K562 (cell line): ENCODE measurements around the gene PPP2R1B. TPM values are rescaled to one million over a fixed set of nuclear protein-coding genes. Genes with fewer than 3 reads are reported as not detected.

ENCODE experiments used
- ATAC-seq: fragments of 200-7000 bp; cut with Tn5 transposase; 3 replicates; pipeline ENCODE4 v1.9.1; 2020; ENCODE audit warnings: moderate library complexity
- BruUV-seq: library from RNA; stranded (reverse); fragments of 400-500 nt; replicated peaks from 2 replicates; lab custom pipeline; 2021; lab: Mats Ljungman, UMichigan
- CTCF ChIA-PET: fragments of 300-600 bp; formaldehyde crosslinking; extraction: SDS; loops from one replicate; lab custom pipeline; 2021; ENCODE audit warnings: low intra/inter-chr PET ratio; lab: Yijun Ruan, JAX
- POLR2A ChIA-PET: fragments of 300-600, 350-650 bp; sonication (Branson Sonifier 250); formaldehyde crosslinking; extraction: SDS; loops from one replicate; lab custom pipeline; 2021; ENCODE audit warnings: antibody characterized with exemption, inconsistent platforms; lab: Yijun Ruan, JAX
- DNase-seq, 4 experiments: peaks; one replicate each; pipeline versions ENCODE4 v3.0.0 to v3.0.0-alpha.2; 2011 to 2018; ENCODE audit warnings: low spot score in 3 of 4, mixed read lengths in 3 of 4; ENCODE audit errors: extremely low read depth in 1 of 4
- FAIRE-seq: peaks from 2 replicates; lab custom pipeline; 2011; peaks lifted over from hg19 to GRCh38; lab: Jason Lieb, UNC
- H2AFZ ChIP-seq: 2 replicates; pipeline ENCODE4 v1.6.0; 2011; ENCODE audit warnings: low read depth, low read length, control low read depth, inconsistent platforms
- H3K27ac ChIP-seq: fragments of 200-600 bp; 3 replicates; pipeline ENCODE4 v1.8.0; 2011; ENCODE audit warnings: low read depth, mild to moderate bottlenecking, control low read depth, inconsistent platforms, low read length, moderate library complexity, mixed read lengths; ENCODE audit errors: extremely low read depth
- H3K27me3 ChIP-seq, 2 experiments: fragments of 300-600 bp in 1 of 2; 2 replicates in 1 of 2; 3 replicates in 1 of 2; pipeline versions ENCODE4 v1.6.0 to v1.8.0; 2011; ENCODE audit warnings: inconsistent platforms in 2 of 2, low read length in 2 of 2, mild to moderate bottlenecking in 1 of 2, mixed read lengths in 1 of 2, moderate library complexity in 1 of 2; ENCODE audit not compliant: control insufficient read depth in 2 of 2, insufficient read depth in 2 of 2
- H3K36me3 ChIP-seq: fragments of 300-600 bp; 3 replicates; pipeline ENCODE4 v1.8.0; 2011; ENCODE audit warnings: mild to moderate bottlenecking, low read length, inconsistent platforms; ENCODE audit not compliant: control insufficient read depth, insufficient read depth
- H3K4me1 ChIP-seq, 2 experiments: fragments of 200-600 bp in 1 of 2; replicated peaks in 1 of 2; 2 replicates in 1 of 2; 3 replicates in 1 of 2; pipeline versions ENCODE4 v1.5.1 to v1.8.0; 2011; ENCODE audit warnings: inconsistent platforms in 2 of 2, low read length in 2 of 2, mild to moderate bottlenecking in 1 of 2, mixed read lengths in 1 of 2, moderate library complexity in 1 of 2; ENCODE audit not compliant: control insufficient read depth in 2 of 2, insufficient read depth in 2 of 2
- H3K4me2 ChIP-seq: 2 replicates; pipeline ENCODE4 v1.6.1; 2011; ENCODE audit warnings: low read length, control low read depth, inconsistent platforms, mixed read lengths; ENCODE audit not compliant: insufficient read depth
- H3K4me3 ChIP-seq: fragments of 200-600 bp; sonication (generic), shearing (Covaris generic); 2 replicates; pipeline ENCODE4 v1.5.1; 2016; ENCODE audit warnings: control low read depth, inconsistent platforms
- H3K79me2 ChIP-seq: fragments of 200-600 bp; 3 replicates; pipeline ENCODE4 v1.8.0; 2011; ENCODE audit warnings: low read length, inconsistent platforms; ENCODE audit not compliant: control insufficient read depth, insufficient read depth
- H3K9ac ChIP-seq, 2 experiments: 2 replicates each; pipeline versions ENCODE4 v1.6.0 to v1.6.1; 2011; ENCODE audit warnings: low read depth in 2 of 2, low read length in 2 of 2, control low read depth in 1 of 2, inconsistent platforms in 1 of 2, mild to moderate bottlenecking in 1 of 2, mixed read lengths in 1 of 2; ENCODE audit not compliant: insufficient read depth in 1 of 2
- H3K9me1 ChIP-seq: one replicate; pipeline ENCODE4 v1.6.0; 2011; ENCODE audit warnings: inconsistent platforms, mild to moderate bottlenecking, low read length, moderate library complexity; ENCODE audit not compliant: control insufficient read depth, insufficient read depth
- H3K9me3 ChIP-seq: replicated peaks from 2 replicates; pipeline ENCODE4 v1.5.1; 2011; ENCODE audit warnings: low read depth, low read length, inconsistent platforms; ENCODE audit not compliant: control insufficient read depth, insufficient read depth
- H4K20me1 ChIP-seq: replicated peaks from 2 replicates; pipeline ENCODE4 v1.6.1; 2011; ENCODE audit warnings: low read length, inconsistent platforms, mixed read lengths; ENCODE audit not compliant: control insufficient read depth, insufficient read depth
- CBFA2T3 ChIP-seq: fragments of 450-650 bp; IDR thresholded peaks from 2 replicates; pipeline ENCODE4 v1.6.1; 2017
- CREB5 ChIP-seq: fragments of 250-450 bp; sonication (Bioruptor Pico); IDR thresholded peaks from 2 replicates; pipeline ENCODE4 v1.5.0; 2020; ENCODE audit warnings: mild to moderate bottlenecking
- HMGXB4 ChIP-seq: sonication (generic); formaldehyde crosslinking; IDR thresholded peaks from 2 replicates; pipeline ENCODE4 v1.8.1; 2023; ENCODE audit warnings: mild to moderate bottlenecking, missing genetic modification reagents
- KDM2B ChIP-seq: fragments of 250-450 bp; sonication (Bioruptor Pico); IDR thresholded peaks from 2 replicates; pipeline ENCODE4 v1.8.0; 2021; ENCODE audit warnings: mild to moderate bottlenecking, moderate library complexity
- MAFG ChIP-seq: fragments of 450-650 bp; conservative IDR thresholded peaks from 2 replicates; pipeline ENCODE4 v1.6.1; 2016; ENCODE audit warnings: missing genetic modification characterization, missing compliant biosample characterization
- NFE2 ChIP-seq: IDR thresholded peaks from 2 replicates; pipeline ENCODE4 v1.6.1; 2014; ENCODE audit warnings: antibody characterized with exemption, low read depth
- NFIC ChIP-seq: fragments of 450-650 bp; IDR thresholded peaks from 2 replicates; pipeline ENCODE4 v1.6.1; 2017; ENCODE audit warnings: mild to moderate bottlenecking, inconsistent platforms
- RNF2 ChIP-seq: sonication (generic); IDR thresholded peaks from 2 replicates; pipeline ENCODE4 v1.6.1; 2016
- ZC3H8 ChIP-seq: fragments of 450-650 bp; IDR thresholded peaks from 2 replicates; pipeline ENCODE4 v1.6.1; 2017
- ZFPM2 ChIP-seq: fragments of 250-450 bp; sonication (Bioruptor Pico); IDR thresholded peaks from 2 replicates; pipeline ENCODE4 v1.5.1; 2022; ENCODE audit warnings: mild to moderate bottlenecking
- ZNF175 ChIP-seq: fragments of 200-800 bp; sonication (Bioruptor generic); IDR thresholded peaks from 2 replicates; pipeline ENCODE4 v1.6.1; 2016; ENCODE audit warnings: low read depth, mild to moderate bottlenecking, missing genetic modification characterization, missing compliant biosample characterization
- ZNF316 ChIP-seq: fragments of 450-650 bp; IDR thresholded peaks from 2 replicates; pipeline ENCODE4 v1.6.1; 2016
- ZNF592 ChIP-seq: fragments of 450-650 bp; IDR thresholded peaks from 2 replicates; pipeline ENCODE4 v1.6.1; 2017; ENCODE audit warnings: antibody characterized with exemption, mild to moderate bottlenecking
- ZNF766 ChIP-seq: fragments of 200-800 bp; sonication (Bioruptor generic); conservative IDR thresholded peaks from 2 replicates; pipeline ENCODE4 v1.6.1; 2016; ENCODE audit warnings: missing genetic modification characterization, missing compliant biosample characterization
- ZNF79 ChIP-seq: fragments of 250-450 bp; sonication (Bioruptor Pico); IDR thresholded peaks from 2 replicates; pipeline ENCODE4 v1.4.0; 2020; ENCODE audit warnings: low read depth, mild to moderate bottlenecking, moderate library complexity
- WGBS: fragments of 100-300 bp; shearing (Covaris generic); methylation state at CpG from one replicate; pipeline ENCODE4 v1.1.6; 2016; ENCODE audit warnings: low coverage, mixed read lengths; ENCODE audit not compliant: insufficient coverage; ENCODE audit errors: missing lambda C conversion rate; 5-methylcytosine and 5-hydroxymethylcytosine counted together
- in situ Hi-C: fragments of 300-500 bp; cut with MboI; formaldehyde crosslinking; loops from 4 replicates; pipeline ENCODE4 v1.15.0; 2018; ENCODE audit warnings: inconsistent platforms, mixed read lengths
- intact Hi-C: fragments of 100-400 bp; cut with micrococcal nuclease; formaldehyde crosslinking; loops from 2 replicates; pipeline ENCODE4 v1.14.2; 2022
- polyA plus RNA-seq, 8 experiments: library from polyadenylated mRNA; depleted of rRNA in 4 of 8; stranded (reverse) in 5 of 8; unstranded in 3 of 8; fragments of >200 nt; fragmentation: Nextera tagmentation in 2 of 8; fragmentation: Illumina TruSeq in 1 of 8; extraction: Ambion mirVana in 2 of 8; extraction: Trizol in 1 of 8; gene quantifications; 2 replicates each; pipeline versions ENCODE4 v1.2.1 to v1.2.3, GENCODE V29; 2011 to 2014; ENCODE audit warnings: inconsistent platforms in 1 of 8, missing spikeins in 1 of 8
- total RNA-seq, 7 experiments: library from RNA; depleted of rRNA in 6 of 7; stranded (reverse); fragments of >200 nt in 6 of 7; fragmentation: Illumina TruSeq in 2 of 7; extraction: Trizol in 2 of 7; gene quantifications; 2 replicates each; pipeline versions ENCODE4 v1.2.1 to v1.2.3, GENCODE V29; 2011 to 2021; ENCODE audit warnings: low replicate concordance in 1 of 7

The PPP2R1B gene
- total and polyA plus RNA-seq, 9 of the 15 experiments (the other 6 are each of a cell fraction or from before 2014, with no cell fraction given), result 24.6 to 68.5 (median 39.8) TPM

GRCh38 chr11:111688013-111688412 lies 78.2 kb downstream of the PPP2R1B start (continued):
- TF ChIP-seq ZNF766 (CRISPR knock-in tag) (no peak), ZNF79 (CRISPR knock-in tag) (no peak), HMGXB4 (CRISPR knock-in tag) (no peak), NFIC (no peak)

- in situ Hi-C loops (no loop called here), intact Hi-C loops (no loop called here)
- no peaks in the 10 kb centered on the region for H3K9me1 ChIP-seq
- no peaks in the 10 kb centered on the region; a peak in 1 of 5 replicates for H3K4me1 ChIP-seq
- H3K9me3 ChIP-seq, result no peaks in the 10 kb centered on the region
- no peak overlapping the region for H3K27ac ChIP-seq
- H2AFZ ChIP-seq, result no peak overlapping the region
- ATAC-seq, result no peak
- peaks cover 11% of the 10 kb centered on the region; the same call in 2 of the 3 replicates for H3K36me3 ChIP-seq
- no peaks in the 10 kb centered on the region for H4K20me1 ChIP-seq
- ChIA-PET POLR2A (interaction anchor here (0.6 to 1.6 kb wide), 6 partner anchors 12 to 82 kb away, joined by 3 to 6 read pairs (median 3); partner anchors contain the start of gene SIK2), CTCF (no interaction called here)
- no peak overlapping the region for H3K4me2 ChIP-seq
- DNase-seq, result no peak
- WGBS, result 83% methylated on average over 2 of the region's 2 CpGs
- H3K9ac ChIP-seq, result no peak overlapping the region
- BruUV-seq, result no TSS peak
- H3K27me3 ChIP-seq, result no peaks in the 10 kb centered on the region
- H3K79me2 ChIP-seq, result no peaks in the 10 kb centered on the region
- no peak overlapping the region for H3K4me3 ChIP-seq
- FAIRE-seq, result no peak
- TF ChIP-seq ZFPM2 (CRISPR knock-in tag) (no peak), ZNF316 (peak; percentile 64), ZNF175 (no peak), NFE2 (peak; percentile 24; the same call in 1 of the 2 replicates), CBFA2T3 (no peak), MAFG (0 out of 2 replicates have a peak, but pooled peaks have one; percentile 8), ZNF592 (no peak), KDM2B (CRISPR knock-in tag) (no peak), RNF2 (no peak), ZC3H8 (no peak), CREB5 (no peak)
These were observed 81.9 kb downstream of the PPP2R1B start for GRCh38 chr11:111684251-111684650.
